Gastrocnemius medialis (tissue), 4 donors: ENCODE data around the gene NACA2.

Experiments
- POLR2A ChIP-seq, 2 donors: fragments of 450-650 bp; IDR thresholded peaks; one replicate each; pipeline ENCODE4 v1.6.1; 2017; ENCODE audit warnings: antibody characterized with exemption in 2 of 2, mild to moderate bottlenecking in 2 of 2, moderate library complexity in 2 of 2
- TF ChIP-seq, protein P1 (sequence below), 5 experiments: fragments of 450-650 bp in 3 of 5; fragments of 200-600 bp in 2 of 5; sonication (generic) in 2 of 5; IDR thresholded peaks in 4 of 5; conservative IDR thresholded peaks in 1 of 5; 1 replicate in 4 of 5; 2 replicates in 1 of 5; pipeline ENCODE4 v1.5.1; 2016 to 2019; ENCODE audit warnings: antibody characterized with exemption in 5 of 5, mild to moderate bottlenecking in 3 of 5, moderate library complexity in 3 of 5

- TF ChIP-seq, protein P1, sequence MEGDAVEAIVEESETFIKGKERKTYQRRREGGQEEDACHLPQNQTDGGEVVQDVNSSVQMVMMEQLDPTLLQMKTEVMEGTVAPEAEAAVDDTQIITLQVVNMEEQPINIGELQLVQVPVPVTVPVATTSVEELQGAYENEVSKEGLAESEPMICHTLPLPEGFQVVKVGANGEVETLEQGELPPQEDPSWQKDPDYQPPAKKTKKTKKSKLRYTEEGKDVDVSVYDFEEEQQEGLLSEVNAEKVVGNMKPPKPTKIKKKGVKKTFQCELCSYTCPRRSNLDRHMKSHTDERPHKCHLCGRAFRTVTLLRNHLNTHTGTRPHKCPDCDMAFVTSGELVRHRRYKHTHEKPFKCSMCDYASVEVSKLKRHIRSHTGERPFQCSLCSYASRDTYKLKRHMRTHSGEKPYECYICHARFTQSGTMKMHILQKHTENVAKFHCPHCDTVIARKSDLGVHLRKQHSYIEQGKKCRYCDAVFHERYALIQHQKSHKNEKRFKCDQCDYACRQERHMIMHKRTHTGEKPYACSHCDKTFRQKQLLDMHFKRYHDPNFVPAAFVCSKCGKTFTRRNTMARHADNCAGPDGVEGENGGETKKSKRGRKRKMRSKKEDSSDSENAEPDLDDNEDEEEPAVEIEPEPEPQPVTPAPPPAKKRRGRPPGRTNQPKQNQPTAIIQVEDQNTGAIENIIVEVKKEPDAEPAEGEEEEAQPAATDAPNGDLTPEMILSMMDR (IDR thresholded peaks at IDR 0.05 in 4 of 5, conservative IDR thresholded peaks at IDR 0.05 in 1 of 5) = no peak
- no peak for TF ChIP-seq POLR2A (IDR thresholded peaks at IDR 0.05)
Observed at GRCh38 chr17:61605692-61606091, 14.7 kb upstream of the NACA2 start.
